HFFc6 (cell line): ENCODE measurements around the gene GOLT1B. TPM values are rescaled to one million over a fixed set of nuclear protein-coding genes. Genes with fewer than 3 reads are reported as not detected.
A peak's percentile ranks its signal among the peaks of the same experiment; 100 is the strongest.

ENCODE experiments used
- DNase-seq: peaks from one replicate; pipeline ENCODE4 v3.0.0-alpha.2; 2018
- H3K27ac Mint-ChIP-seq: 2 replicates; pipeline ENCODE4 v1.8.0; 2020; ENCODE audit warnings: mild to moderate bottlenecking, mixed read lengths
- H3K27me3 Mint-ChIP-seq: 2 replicates; pipeline ENCODE4 v1.8.0; 2021; ENCODE audit warnings: mild to moderate bottlenecking, moderate library complexity, mixed read lengths; ENCODE audit not compliant: insufficient read depth
- H3K36me3 Mint-ChIP-seq: 2 replicates; pipeline ENCODE4 v1.8.0; 2021; ENCODE audit warnings: low read depth, mixed read lengths
- H3K4me1 Mint-ChIP-seq: 2 replicates; pipeline ENCODE4 v1.8.0; 2020; ENCODE audit warnings: low read depth, mixed read lengths
- H3K4me3 Mint-ChIP-seq: 2 replicates; pipeline ENCODE4 v1.8.0; 2020; ENCODE audit warnings: mild to moderate bottlenecking, moderate library complexity, mixed read lengths
- H3K9me3 Mint-ChIP-seq: 2 replicates; pipeline ENCODE4 v1.8.0; 2020; ENCODE audit warnings: mild to moderate bottlenecking, mixed read lengths
- CTCF ChIP-seq: fragments of 200-600 bp; sonication (generic); IDR thresholded peaks from 2 replicates; pipeline ENCODE4 v1.5.0; 2021; ENCODE audit warnings: antibody characterized with exemption, mild to moderate bottlenecking
- total RNA-seq, 6 experiments: library from RNA; stranded (reverse); fragmentation: NEBNext Ultra II Directional; extraction: Animal tissue kit (Norgen Biotek cat#: 25700); gene quantifications; 2 replicates in 1 of 6; 3 replicates in 5 of 6; pipeline ENCODE4 v1.2.3, GENCODE V29; 2021

GOLT1B gene
- total RNA-seq, 6 experiments from 2014 or later: 78.8 to 115 (median 98.1) TPM

GRCh38 chr12:21471294-21471693 is 30.3 kb upstream of the GOLT1B start:
- H3K9me3 Mint-ChIP-seq: no peaks in the 10 kb centered on the region
- H3K36me3 Mint-ChIP-seq: peaks cover 24% of the 10 kb centered on the region
- no peak overlapping the region for H3K4me3 Mint-ChIP-seq
- H3K4me1 Mint-ChIP-seq: peaks cover 2% of the 10 kb centered on the region
- no peak for TF ChIP-seq CTCF
- no peaks in the 10 kb centered on the region for H3K27me3 Mint-ChIP-seq
- DNase-seq: no peak
- H3K27ac Mint-ChIP-seq: no peak overlapping the region

- H3K9me3 Mint-ChIP-seq: no peaks in the 10 kb centered on the region
- no peak overlapping the region for H3K27ac Mint-ChIP-seq
- no peak for DNase-seq
- H3K4me1 Mint-ChIP-seq: peaks cover 12% of the 10 kb centered on the region
- no peaks in the 10 kb centered on the region for H3K27me3 Mint-ChIP-seq
- peaks cover 27% of the 10 kb centered on the region for H3K36me3 Mint-ChIP-seq
- no peak for TF ChIP-seq CTCF
- H3K4me3 Mint-ChIP-seq: no peak overlapping the region
These were observed 29.3 kb upstream of the GOLT1B start for GRCh38 chr12:21472197-21472823.

GRCh38 chr12:21475552-21475951 is 26.0 kb upstream of the GOLT1B start:
- no peaks in the 10 kb centered on the region for H3K27me3 Mint-ChIP-seq
- peaks cover 18% of the 10 kb centered on the region for H3K36me3 Mint-ChIP-seq
- peaks cover 16% of the 10 kb centered on the region for H3K4me1 Mint-ChIP-seq
- TF ChIP-seq CTCF: no peak
- no peaks in the 10 kb centered on the region for H3K9me3 Mint-ChIP-seq
- no peak overlapping the region for H3K27ac Mint-ChIP-seq
- no peak for DNase-seq
- H3K4me3 Mint-ChIP-seq: no peak overlapping the region

GRCh38 chr12:21476949-21477348 is 24.6 kb upstream of the GOLT1B start:
- no peaks in the 10 kb centered on the region for H3K27me3 Mint-ChIP-seq
- peak overlapping the region; percentile 65 for H3K4me3 Mint-ChIP-seq
- H3K36me3 Mint-ChIP-seq: peaks cover 18% of the 10 kb centered on the region
- H3K27ac Mint-ChIP-seq: peak overlapping the region; percentile 86
- no peak for TF ChIP-seq CTCF
- peak; percentile 81 for DNase-seq
- H3K9me3 Mint-ChIP-seq: no peaks in the 10 kb centered on the region
- peaks cover 16% of the 10 kb centered on the region for H3K4me1 Mint-ChIP-seq

GRCh38 chr12:21478756-21479455 is 22.7 kb upstream of the GOLT1B start:
- no peak overlapping the region for H3K4me3 Mint-ChIP-seq
- no peak for DNase-seq
- peaks cover 16% of the 10 kb centered on the region for H3K4me1 Mint-ChIP-seq
- H3K9me3 Mint-ChIP-seq: no peaks in the 10 kb centered on the region
- no peak overlapping the region for H3K27ac Mint-ChIP-seq
- peaks cover 10% of the 10 kb centered on the region for H3K36me3 Mint-ChIP-seq
- no peak for TF ChIP-seq CTCF
- no peaks in the 10 kb centered on the region for H3K27me3 Mint-ChIP-seq
